Ishikawa (cell line): Measurements from ENCODE around the gene PTPN11.

ENCODE experiments used
- CEBPB ChIP-seq: IDR thresholded peaks from 2 replicates; pipeline ENCODE4 v1.6.1; 2012
- CREB1 ChIP-seq: IDR thresholded peaks from 2 replicates; pipeline ENCODE4 v1.6.1; 2012; ENCODE audit warnings: low read depth
- EGR1 ChIP-seq: IDR thresholded peaks from 2 replicates; pipeline ENCODE4 v1.6.1; 2012
- EP300 ChIP-seq: IDR thresholded peaks from 2 replicates; pipeline ENCODE4 v1.6.1; 2012; ENCODE audit warnings: borderline replicate concordance
- FOXM1 ChIP-seq: IDR thresholded peaks from 2 replicates; pipeline ENCODE4 v1.6.1; 2012; ENCODE audit warnings: low read depth, borderline replicate concordance
- NFIC ChIP-seq: IDR thresholded peaks from 2 replicates; pipeline ENCODE4 v1.6.1; 2012
- RAD21 ChIP-seq: IDR thresholded peaks from 2 replicates; pipeline ENCODE4 v1.6.1; 2012; ENCODE audit warnings: low read depth
- TAF1 ChIP-seq: IDR thresholded peaks from 2 replicates; pipeline ENCODE4 v1.6.1; 2012; ENCODE audit warnings: low read depth, mild to moderate bottlenecking
- TCF12 ChIP-seq: IDR thresholded peaks from 2 replicates; pipeline ENCODE4 v1.6.1; 2012; ENCODE audit warnings: low read depth
- TEAD4 ChIP-seq: IDR thresholded peaks from 2 replicates; pipeline ENCODE4 v1.6.1; 2012
- USF1 ChIP-seq: IDR thresholded peaks from 2 replicates; pipeline ENCODE4 v1.6.1; 2012
- YY1 ChIP-seq: IDR thresholded peaks from 2 replicates; pipeline ENCODE4 v1.6.1; 2012; ENCODE audit warnings: low read depth
- ZBTB7A ChIP-seq: IDR thresholded peaks from 2 replicates; pipeline ENCODE4 v1.6.1; 2012; ENCODE audit warnings: low read depth
- TF ChIP-seq, protein P1 (sequence below): IDR thresholded peaks from 2 replicates; pipeline ENCODE4 v1.6.1; 2012; ENCODE audit warnings: low read depth, mild to moderate bottlenecking
- TF ChIP-seq, protein P2 (sequence below): IDR thresholded peaks from 2 replicates; pipeline ENCODE4 v1.6.1; 2012

The PTPN11 gene

GRCh38 chr12:112530941-112531340 lies 112.2 kb downstream of the PTPN11 start:
- TF ChIP-seq ZBTB7A = no peak
- no peak for TF ChIP-seq RAD21
- TF ChIP-seq EP300 = no peak
- TF ChIP-seq, protein P1, sequence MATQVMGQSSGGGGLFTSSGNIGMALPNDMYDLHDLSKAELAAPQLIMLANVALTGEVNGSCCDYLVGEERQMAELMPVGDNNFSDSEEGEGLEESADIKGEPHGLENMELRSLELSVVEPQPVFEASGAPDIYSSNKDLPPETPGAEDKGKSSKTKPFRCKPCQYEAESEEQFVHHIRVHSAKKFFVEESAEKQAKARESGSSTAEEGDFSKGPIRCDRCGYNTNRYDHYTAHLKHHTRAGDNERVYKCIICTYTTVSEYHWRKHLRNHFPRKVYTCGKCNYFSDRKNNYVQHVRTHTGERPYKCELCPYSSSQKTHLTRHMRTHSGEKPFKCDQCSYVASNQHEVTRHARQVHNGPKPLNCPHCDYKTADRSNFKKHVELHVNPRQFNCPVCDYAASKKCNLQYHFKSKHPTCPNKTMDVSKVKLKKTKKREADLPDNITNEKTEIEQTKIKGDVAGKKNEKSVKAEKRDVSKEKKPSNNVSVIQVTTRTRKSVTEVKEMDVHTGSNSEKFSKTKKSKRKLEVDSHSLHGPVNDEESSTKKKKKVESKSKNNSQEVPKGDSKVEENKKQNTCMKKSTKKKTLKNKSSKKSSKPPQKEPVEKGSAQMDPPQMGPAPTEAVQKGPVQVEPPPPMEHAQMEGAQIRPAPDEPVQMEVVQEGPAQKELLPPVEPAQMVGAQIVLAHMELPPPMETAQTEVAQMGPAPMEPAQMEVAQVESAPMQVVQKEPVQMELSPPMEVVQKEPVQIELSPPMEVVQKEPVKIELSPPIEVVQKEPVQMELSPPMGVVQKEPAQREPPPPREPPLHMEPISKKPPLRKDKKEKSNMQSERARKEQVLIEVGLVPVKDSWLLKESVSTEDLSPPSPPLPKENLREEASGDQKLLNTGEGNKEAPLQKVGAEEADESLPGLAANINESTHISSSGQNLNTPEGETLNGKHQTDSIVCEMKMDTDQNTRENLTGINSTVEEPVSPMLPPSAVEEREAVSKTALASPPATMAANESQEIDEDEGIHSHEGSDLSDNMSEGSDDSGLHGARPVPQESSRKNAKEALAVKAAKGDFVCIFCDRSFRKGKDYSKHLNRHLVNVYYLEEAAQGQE = no peak
- TF ChIP-seq CEBPB = no peak
- TF ChIP-seq NFIC = no peak
- TF ChIP-seq, protein P2, sequence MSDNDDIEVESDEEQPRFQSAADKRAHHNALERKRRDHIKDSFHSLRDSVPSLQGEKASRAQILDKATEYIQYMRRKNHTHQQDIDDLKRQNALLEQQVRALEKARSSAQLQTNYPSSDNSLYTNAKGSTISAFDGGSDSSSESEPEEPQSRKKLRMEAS = no peak
- no peak for TF ChIP-seq TEAD4
- TF ChIP-seq TAF1 = no peak
- no peak for TF ChIP-seq USF1
- TF ChIP-seq EGR1 = no peak

DNA sequence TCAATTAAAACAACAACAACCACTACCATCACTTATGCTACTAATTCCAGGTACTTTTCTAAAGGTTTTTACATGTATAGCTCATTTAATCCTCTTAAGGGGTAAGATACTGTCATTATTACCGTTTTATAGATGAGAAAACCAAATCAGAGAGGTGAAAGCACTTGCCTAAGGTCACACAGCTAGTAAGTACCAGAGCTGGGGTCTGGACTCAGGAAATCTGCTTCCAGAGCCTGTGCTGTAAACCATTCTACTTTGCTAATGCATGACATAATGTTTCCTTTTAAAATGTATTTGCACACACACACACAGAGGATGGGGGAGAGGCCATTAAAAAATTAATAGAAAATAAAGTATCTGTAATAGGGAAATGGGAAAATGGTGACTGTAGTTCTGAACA lies 113.4 kb downstream of the PTPN11 start:
- TF ChIP-seq ZBTB7A (no peak), NFIC (no peak), EGR1 (no peak), EP300 (no peak), TCF12 (no peak), RAD21 (no peak), USF1 (no peak), CREB1 (no peak), TEAD4 (no peak), TAF1 (no peak), CEBPB (no peak), YY1 (no peak), FOXM1 (no peak)
- TF ChIP-seq, protein P2 = no peak

GRCh38 chr12:112533528-112533927 lies 114.8 kb downstream of the PTPN11 start:
- TF ChIP-seq FOXM1 (no peak), CEBPB (no peak)

- TF ChIP-seq CEBPB (no peak), ZBTB7A (no peak), EGR1 (no peak), FOXM1 (no peak), TAF1 (no peak), NFIC (no peak), EP300 (no peak), CREB1 (no peak), USF1 (no peak), RAD21 (no peak), TEAD4 (no peak), TCF12 (no peak), YY1 (no peak)
- TF ChIP-seq, protein P1 = no peak
- TF ChIP-seq, protein P2 = no peak
Observed at GRCh38 chr12:112535017-112535416, 116.3 kb downstream of the PTPN11 start.

- TF ChIP-seq NFIC (no peak), TCF12 (no peak), YY1 (no peak), TEAD4 (no peak), RAD21 (no peak), CREB1 (no peak), EP300 (no peak), EGR1 (no peak)
Observed at GRCh38 chr12:112535637-112536366, 117.1 kb downstream of the PTPN11 start.
